Stimulated activated naive CD8-positive, alpha-beta T cell treated with anti-CD3 and anti-CD28 coated beads, Interleukin-15, amount 100 ng/mL, for 72 hours (primary cell): ENCODE measurements around the gene TTC7B.

Source experiments
- ATAC-seq: fragments of 150-1000 bp; cut with Tn5 transposase; 2 replicates; pipeline ENCODE4 v1.10.0; 2021; ENCODE audit warnings: mild to moderate bottlenecking, moderate library complexity
- DNase-seq, 2 donors: peaks; one replicate each; pipeline ENCODE4 v3.0.0; 2021 to 2022
- H3K27ac Mint-ChIP-seq, 2 donors: one replicate each; pipeline ENCODE4 v1.8.0; 2022; ENCODE audit warnings: mild to moderate bottlenecking in 2 of 2, mixed read lengths in 2 of 2, moderate library complexity in 2 of 2
- H3K27me3 Mint-ChIP-seq: one replicate; pipeline ENCODE4 v1.8.0; 2022; ENCODE audit warnings: mixed read lengths
- H3K4me1 Mint-ChIP-seq: one replicate; pipeline ENCODE4 v1.8.0; 2022; ENCODE audit warnings: mild to moderate bottlenecking, mixed read lengths
- H3K4me3 Mint-ChIP-seq, 2 donors: one replicate each; pipeline ENCODE4 v1.8.0; 2022; ENCODE audit warnings: mild to moderate bottlenecking in 2 of 2, mixed read lengths in 2 of 2, moderate library complexity in 1 of 2
- H3K9me3 Mint-ChIP-seq, 2 donors: one replicate each; pipeline ENCODE4 v1.8.0; 2022; ENCODE audit warnings: mixed read lengths in 2 of 2

TTC7B gene

DNA sequence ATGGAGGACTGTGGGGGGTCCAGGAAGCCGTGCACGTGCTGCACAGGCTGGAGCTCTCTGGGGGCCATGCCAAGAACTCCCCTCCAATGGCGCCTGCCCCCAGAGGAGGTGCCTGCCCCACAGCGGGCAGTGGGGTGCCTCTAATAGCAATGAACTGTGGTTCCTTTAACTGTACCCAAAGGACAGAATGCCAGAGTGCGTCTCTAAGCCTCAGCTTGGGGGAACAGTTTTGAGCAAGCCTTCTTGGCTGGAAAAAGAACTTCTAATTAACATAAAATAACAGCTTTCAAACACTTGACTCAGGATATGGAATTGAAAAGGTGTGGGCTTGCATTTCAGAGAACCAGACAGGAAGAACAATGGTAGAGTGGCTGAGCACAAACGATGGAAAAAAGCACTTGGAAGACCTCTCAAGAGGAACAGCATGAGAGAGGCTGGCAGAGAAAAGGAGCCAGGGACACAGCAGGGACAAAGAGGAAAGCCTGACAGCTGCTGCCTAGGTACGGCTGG lies 195.6 kb downstream of the TTC7B start:
- Mint-ChIP-seq H3K27ac (no peak overlapping the region), H3K27me3 (no peaks in the 10 kb centered on the region), H3K4me3 (no peak overlapping the region), H3K4me1 (no peaks in the 10 kb centered on the region), H3K9me3 (no peaks in the 10 kb centered on the region)
- DNase-seq (no peak), ATAC-seq (no peak)

DNA sequence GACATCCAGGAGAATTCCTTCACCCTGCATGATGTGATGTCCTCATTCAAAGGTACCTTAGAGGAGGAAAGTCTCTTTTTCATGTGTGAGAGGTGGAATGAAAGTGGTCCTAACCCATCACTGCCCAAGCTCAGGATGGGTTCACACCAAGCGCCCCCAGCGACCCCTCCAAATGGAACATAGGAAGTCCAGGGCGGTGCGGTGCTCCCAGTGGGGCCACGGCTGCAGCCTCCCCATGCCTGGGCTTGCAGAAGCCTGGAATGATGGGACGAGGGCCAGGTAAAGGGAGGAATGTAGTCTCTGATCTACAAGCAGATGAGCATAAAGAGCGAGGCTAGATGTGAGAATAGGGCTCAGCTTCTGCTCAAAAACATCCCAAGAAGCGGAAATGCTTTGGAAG lies 196.3 kb downstream of the TTC7B start:
- no peak overlapping the region for H3K4me3 Mint-ChIP-seq
- no peak overlapping the region for H3K27ac Mint-ChIP-seq
- DNase-seq (no peak), ATAC-seq (no peak)
- H3K4me1 Mint-ChIP-seq = no peaks in the 10 kb centered on the region
- H3K27me3 Mint-ChIP-seq = no peaks in the 10 kb centered on the region
- H3K9me3 Mint-ChIP-seq = no peaks in the 10 kb centered on the region

DNA sequence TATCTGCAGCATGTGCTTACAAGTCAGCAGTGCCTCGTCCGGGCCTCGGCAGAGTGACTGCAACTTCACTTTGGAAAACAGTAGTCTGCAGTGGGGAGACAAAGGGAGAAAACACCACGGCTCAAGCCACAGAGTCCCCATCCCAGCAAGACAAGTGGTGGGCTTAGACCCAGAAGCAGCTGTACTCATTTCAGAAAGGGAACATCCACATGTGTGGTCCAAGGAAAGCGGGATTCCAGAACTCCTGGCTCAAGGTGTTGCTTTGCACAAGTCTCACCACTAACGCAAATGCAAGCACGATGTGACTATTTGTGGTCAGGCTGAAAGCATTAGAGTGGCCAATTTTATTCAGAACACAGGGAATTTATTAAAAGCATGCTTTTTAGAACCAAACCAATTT lies 198.3 kb downstream of the TTC7B start:
- Mint-ChIP-seq H3K9me3 (no peaks in the 10 kb centered on the region), H3K4me3 (no peak overlapping the region), H3K27ac (no peak overlapping the region), H3K4me1 (no peaks in the 10 kb centered on the region), H3K27me3 (no peaks in the 10 kb centered on the region)
- DNase-seq (no peak), ATAC-seq (no peak)

DNA sequence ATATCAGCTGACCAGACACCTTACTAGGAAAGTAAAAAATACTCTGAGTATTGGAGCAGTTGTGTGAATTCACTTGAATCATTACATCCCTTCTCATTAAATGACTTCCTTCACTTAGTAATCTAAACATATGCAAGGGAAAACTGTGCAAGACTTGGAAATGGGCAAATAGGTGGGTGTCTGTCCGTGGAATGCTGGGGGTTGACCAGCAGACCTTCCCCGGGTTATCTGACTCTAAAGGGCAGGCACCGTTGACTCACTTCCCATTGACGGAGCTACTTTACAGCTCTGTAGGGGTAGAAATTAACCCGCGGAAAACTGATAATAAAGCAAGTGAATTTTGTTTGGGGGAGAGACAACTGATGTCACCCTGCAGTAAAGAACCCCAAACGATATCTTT lies 199.3 kb downstream of the TTC7B start:
- H3K27me3 Mint-ChIP-seq = no peaks in the 10 kb centered on the region
- no peak overlapping the region for H3K4me3 Mint-ChIP-seq
- H3K27ac Mint-ChIP-seq = peak overlapping the region in 1 of 2 donors; percentile 25
- no peak for ATAC-seq
- DNase-seq = no peak
- no peaks in the 10 kb centered on the region for H3K4me1 Mint-ChIP-seq
- H3K9me3 Mint-ChIP-seq = no peaks in the 10 kb centered on the region

GRCh38 chr14:90616313-90616712 lies 199.9 kb downstream of the TTC7B start:
- DNase-seq = no peak
- Mint-ChIP-seq H3K9me3 (no peaks in the 10 kb centered on the region), H3K4me3 (no peak overlapping the region), H3K4me1 (no peaks in the 10 kb centered on the region), H3K27ac (no peak overlapping the region), H3K27me3 (no peaks in the 10 kb centered on the region)
- ATAC-seq = no peak

- Mint-ChIP-seq H3K4me3 (no peak overlapping the region), H3K27ac (no peak overlapping the region), H3K9me3 (no peaks in the 10 kb centered on the region), H3K27me3 (no peaks in the 10 kb centered on the region), H3K4me1 (no peaks in the 10 kb centered on the region)
- DNase-seq (no peak), ATAC-seq (no peak)
These were observed 200.6 kb downstream of the TTC7B start for GRCh38 chr14:90615517-90616060.

DNA sequence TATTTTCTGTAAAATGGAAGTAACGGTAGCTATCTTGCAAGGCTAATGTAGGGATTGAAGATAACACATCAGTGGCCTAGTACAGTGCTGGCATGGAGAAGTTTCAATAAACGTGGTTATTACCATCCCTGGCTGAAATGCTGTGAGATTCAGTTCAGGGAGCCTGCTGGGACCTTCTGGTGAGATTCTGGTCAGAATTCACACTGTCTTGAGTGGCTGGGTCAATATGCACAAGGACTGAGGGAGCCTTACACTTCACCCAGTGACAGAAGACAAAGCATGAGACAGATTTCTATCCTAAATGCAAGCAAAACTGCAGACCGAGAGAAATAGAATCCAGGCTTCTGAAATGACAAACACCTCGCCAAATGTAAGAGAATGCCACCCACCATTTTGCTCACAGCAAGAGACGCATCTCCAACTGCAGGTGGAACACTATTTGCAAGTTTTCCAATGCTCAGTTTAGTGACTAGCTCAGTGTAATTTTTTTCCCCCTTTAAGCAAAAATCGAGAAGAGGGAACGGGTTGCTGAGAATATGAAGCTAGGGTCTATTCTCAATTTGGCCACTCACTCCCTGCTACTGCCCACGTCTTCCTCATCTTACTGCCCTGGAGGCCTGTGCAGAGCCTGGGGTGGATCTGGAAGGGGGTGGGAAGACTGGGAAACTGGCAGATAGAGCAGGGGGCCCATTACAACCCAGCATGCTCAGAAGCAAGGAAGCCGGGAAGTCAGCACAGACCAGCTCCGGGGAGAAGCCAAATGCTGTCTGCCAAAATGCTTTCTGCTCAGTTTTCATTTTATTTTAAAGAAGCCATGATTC lies 201.3 kb downstream of the TTC7B start:
- ATAC-seq = no peak
- Mint-ChIP-seq H3K9me3 (no peaks in the 10 kb centered on the region), H3K27me3 (no peaks in the 10 kb centered on the region), H3K4me1 (no peaks in the 10 kb centered on the region), H3K27ac (no peak overlapping the region), H3K4me3 (no peak overlapping the region)
- no peak for DNase-seq

DNA sequence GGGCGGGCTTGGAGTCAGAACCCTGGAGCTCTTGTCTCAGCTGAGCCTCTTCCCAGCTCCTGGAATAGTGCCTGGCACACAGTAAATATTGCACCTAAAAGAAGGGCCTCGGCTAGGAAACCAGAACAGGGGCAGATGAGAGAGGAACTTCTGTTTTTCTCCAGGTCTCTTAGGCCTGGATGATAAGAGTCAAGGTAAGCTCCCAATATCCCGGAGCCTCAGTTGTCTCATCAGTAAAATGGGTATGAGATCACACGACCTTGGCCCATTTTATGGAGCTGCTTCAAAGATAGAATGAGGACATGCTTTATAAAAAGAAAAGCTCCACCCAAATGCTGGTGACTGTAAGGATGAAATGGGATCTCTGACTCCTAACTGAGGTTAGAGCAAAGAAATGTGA lies 202.2 kb downstream of the TTC7B start:
- no peaks in the 10 kb centered on the region for H3K9me3 Mint-ChIP-seq
- ATAC-seq (no peak), DNase-seq (no peak)
- H3K4me1 Mint-ChIP-seq = no peaks in the 10 kb centered on the region
- no peak overlapping the region for H3K4me3 Mint-ChIP-seq
- no peaks in the 10 kb centered on the region for H3K27me3 Mint-ChIP-seq
- peak overlapping the region in 1 of 2 donors; percentile 75 for H3K27ac Mint-ChIP-seq

DNA sequence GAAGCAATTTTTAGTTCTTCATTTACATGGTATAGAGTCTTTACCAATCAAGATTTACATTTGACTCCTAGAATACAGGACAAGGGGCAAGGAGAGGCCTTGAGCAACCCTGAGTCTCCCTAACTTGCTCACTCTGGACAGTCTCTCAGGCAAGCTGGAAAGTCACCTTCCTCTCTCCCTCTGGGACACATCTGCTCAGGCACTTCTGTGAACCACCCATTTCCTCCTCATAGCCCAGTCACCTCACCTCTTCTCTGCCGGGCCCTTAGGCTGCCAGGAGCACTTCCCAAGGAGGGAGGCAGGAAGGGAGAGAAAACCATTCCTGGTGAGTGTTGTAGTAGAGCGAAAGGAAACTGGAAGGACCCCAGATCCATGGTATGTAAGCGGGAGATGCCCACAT lies 202.8 kb downstream of the TTC7B start:
- no peak for DNase-seq
- H3K4me1 Mint-ChIP-seq = peaks cover under 1% of the 10 kb centered on the region
- H3K27ac Mint-ChIP-seq = no peak overlapping the region
- no peak for ATAC-seq
- H3K27me3 Mint-ChIP-seq = no peaks in the 10 kb centered on the region
- no peak overlapping the region for H3K4me3 Mint-ChIP-seq
- H3K9me3 Mint-ChIP-seq = no peaks in the 10 kb centered on the region

DNA sequence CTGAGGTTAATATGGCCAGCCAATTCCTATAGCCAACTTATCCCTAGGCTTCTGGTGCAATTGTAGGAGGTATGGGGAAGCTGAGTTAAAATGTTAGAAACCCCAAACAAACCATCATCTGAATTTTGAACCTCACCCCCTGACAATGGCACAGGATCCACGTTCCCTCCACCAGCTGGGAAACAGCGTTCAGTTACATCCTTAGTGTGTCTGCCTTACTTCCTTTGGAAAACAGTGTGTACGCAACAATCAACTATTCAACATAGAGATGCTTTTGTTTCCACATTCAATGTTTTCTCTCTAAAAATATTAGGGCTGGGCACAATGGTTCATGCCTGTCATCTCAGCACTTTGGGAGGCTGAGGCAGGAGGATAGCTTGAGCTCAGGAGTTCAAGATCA lies 203.4 kb downstream of the TTC7B start:
- DNase-seq = no peak
- peaks cover 5% of the 10 kb centered on the region for H3K4me1 Mint-ChIP-seq

DNA sequence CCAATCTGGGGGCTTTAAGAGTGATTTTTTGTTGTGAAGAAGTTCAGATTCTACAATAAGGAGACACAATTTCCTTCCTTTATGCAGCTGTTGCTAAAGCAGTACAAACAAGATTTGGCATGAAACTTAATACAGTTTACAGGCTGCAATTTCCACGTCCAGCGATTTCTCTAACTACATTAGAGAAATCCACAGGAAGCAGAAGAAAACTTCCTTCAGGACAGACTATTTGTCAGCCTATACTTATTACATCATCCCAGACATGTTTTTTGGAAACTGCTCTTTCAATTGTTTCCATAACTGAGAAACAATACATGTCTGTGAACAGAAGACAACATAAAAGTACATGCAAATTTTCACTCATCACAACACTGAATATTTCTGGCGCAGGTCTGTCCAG lies 204.3 kb downstream of the TTC7B start:
- no peaks in the 10 kb centered on the region for H3K9me3 Mint-ChIP-seq
- no peak for ATAC-seq
- no peak overlapping the region for H3K27ac Mint-ChIP-seq
- no peaks in the 10 kb centered on the region for H3K27me3 Mint-ChIP-seq
- no peak for DNase-seq
- H3K4me3 Mint-ChIP-seq = no peak overlapping the region
- H3K4me1 Mint-ChIP-seq = peaks cover 5% of the 10 kb centered on the region

More for the DNA sequence above, 203.4 kb downstream of the TTC7B start:
- Mint-ChIP-seq H3K27me3 (no peaks in the 10 kb centered on the region), H3K4me3 (no peak overlapping the region), H3K9me3 (no peaks in the 10 kb centered on the region), H3K27ac (no peak overlapping the region)
- no peak for ATAC-seq

GRCh38 chr14:90611501-90611900 lies 204.7 kb downstream of the TTC7B start:
- Mint-ChIP-seq H3K9me3 (no peaks in the 10 kb centered on the region), H3K4me3 (no peak overlapping the region), H3K4me1 (peaks cover 5% of the 10 kb centered on the region), H3K27me3 (no peaks in the 10 kb centered on the region), H3K27ac (no peak overlapping the region)
- DNase-seq (no peak), ATAC-seq (no peak)

DNA sequence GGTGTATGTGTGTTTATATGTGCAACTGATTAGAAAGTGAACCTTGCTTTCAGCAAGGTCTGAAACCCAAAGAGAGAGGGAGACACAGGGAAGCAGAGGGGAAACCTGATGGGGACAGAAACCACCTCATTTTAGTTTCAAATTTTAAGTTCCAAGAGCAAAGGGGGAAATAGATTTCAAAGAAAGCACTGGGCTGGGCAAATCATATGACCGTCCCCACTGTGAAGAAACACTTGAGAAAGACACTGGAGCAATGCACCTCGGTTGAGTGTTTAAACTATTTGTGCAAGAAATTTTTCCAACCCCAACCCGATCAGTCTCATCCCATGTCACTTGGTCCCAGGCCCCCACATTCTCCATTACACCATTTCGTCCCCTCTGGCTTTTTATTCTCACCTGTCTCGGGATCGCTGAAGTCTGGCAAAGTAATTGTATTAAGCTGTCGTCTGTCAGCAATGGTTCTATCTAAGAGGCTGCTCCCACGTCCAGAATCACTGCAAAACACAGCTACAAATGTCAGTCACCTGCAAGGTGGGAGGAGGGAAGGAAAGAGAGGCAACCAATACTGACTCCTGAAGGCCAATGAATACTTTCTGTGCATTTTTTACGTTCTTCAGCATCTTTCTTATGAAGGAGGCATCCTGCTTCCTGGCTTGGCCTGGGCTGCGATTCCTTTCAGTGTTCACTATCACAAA lies 205.7 kb downstream of the TTC7B start:
- ATAC-seq (no peak), DNase-seq (no peak)
- no peak overlapping the region for H3K27ac Mint-ChIP-seq
- H3K4me1 Mint-ChIP-seq = peaks cover 5% of the 10 kb centered on the region
- H3K9me3 Mint-ChIP-seq = no peaks in the 10 kb centered on the region
- H3K27me3 Mint-ChIP-seq = no peaks in the 10 kb centered on the region
- no peak overlapping the region for H3K4me3 Mint-ChIP-seq

GRCh38 chr14:90609376-90609775 lies 206.9 kb downstream of the TTC7B start:
- H3K27me3 Mint-ChIP-seq = no peaks in the 10 kb centered on the region
- peaks cover 5% of the 10 kb centered on the region for H3K4me1 Mint-ChIP-seq
- no peak overlapping the region for H3K27ac Mint-ChIP-seq
- DNase-seq (no peak), ATAC-seq (no peak)
- no peaks in the 10 kb centered on the region for H3K9me3 Mint-ChIP-seq
- no peak overlapping the region for H3K4me3 Mint-ChIP-seq

- Mint-ChIP-seq H3K4me1 (peaks cover 5% of the 10 kb centered on the region), H3K9me3 (no peaks in the 10 kb centered on the region), H3K4me3 (no peak overlapping the region), H3K27me3 (no peaks in the 10 kb centered on the region), H3K27ac (no peak overlapping the region)
- DNase-seq (no peak), ATAC-seq (no peak)
These were observed 207.3 kb downstream of the TTC7B start for GRCh38 chr14:90608929-90609341.

DNA sequence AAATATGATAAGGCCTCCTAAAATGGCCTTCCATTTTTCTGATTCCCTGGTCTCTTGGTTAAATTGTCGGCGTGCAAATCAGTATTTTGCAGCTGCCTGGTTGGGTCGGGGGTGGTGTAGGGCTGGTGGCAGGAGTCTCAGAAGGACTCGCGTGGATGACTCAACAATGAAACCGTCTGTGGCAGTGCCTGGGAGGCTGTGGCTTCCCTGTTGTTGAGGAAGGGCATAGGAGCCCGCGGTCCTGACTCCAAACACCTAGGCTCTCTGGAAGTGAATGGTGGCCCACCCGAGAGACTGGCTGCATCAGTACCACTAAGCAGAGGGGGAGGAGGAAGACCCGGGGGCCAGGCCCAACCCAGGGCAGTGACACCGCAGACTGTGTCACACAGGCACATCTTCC lies 207.9 kb downstream of the TTC7B start:
- Mint-ChIP-seq H3K4me1 (peaks cover 5% of the 10 kb centered on the region), H3K4me3 (no peak overlapping the region), H3K9me3 (no peaks in the 10 kb centered on the region), H3K27ac (no peak overlapping the region), H3K27me3 (no peaks in the 10 kb centered on the region)
- no peak for DNase-seq
- ATAC-seq = no peak
